Measurements from ENCODE around the gene ACY1. TPM values are rescaled to one million over a fixed set of nuclear protein-coding genes. Genes with fewer than 3 reads are reported as not detected.

ACY1 gene
- total RNA-seq, 1 experiment from 2014 or later, result 50.3 TPM

GRCh38 chr3:52014613-52015012 lies 31.3 kb downstream of the ACY1 start:
- no peaks in the 10 kb centered on the region for H3K4me1 ChIP-seq (ENCODE audit: control insufficient read depth, insufficient read depth, low read length)
- no peaks in the 10 kb centered on the region for H3K9me3 ChIP-seq (ENCODE audit: control insufficient read depth, insufficient read depth, low read depth, low read length)
- no TSS peak for BruUV-seq (replicated peaks)
- intact Hi-C loops (cut with micrococcal nuclease; ENCODE audit: unreplicated experiment), result no loop called here
- POLR2A ChIA-PET, result no interaction called here
- CTCF ChIA-PET, result interaction anchor here (1.1 kb wide), 1 partner anchor 26 kb away, joined by 3 read pairs; no protein-coding TSS in a partner anchor
- H3K4me3 ChIP-seq (ENCODE audit: low read depth in 2 of 2, low read length in 2 of 2), result no peak overlapping the region
- ATAC-seq (no peak), DNase-seq (ENCODE audit: low read depth, low spot score) (no peak)
- TF ChIP-seq POLR2AphosphoS5 (IDR thresholded peaks at IDR 0.05; ENCODE audit: low read depth, low read length), result no peak
- TF ChIP-seq, protein P1, sequence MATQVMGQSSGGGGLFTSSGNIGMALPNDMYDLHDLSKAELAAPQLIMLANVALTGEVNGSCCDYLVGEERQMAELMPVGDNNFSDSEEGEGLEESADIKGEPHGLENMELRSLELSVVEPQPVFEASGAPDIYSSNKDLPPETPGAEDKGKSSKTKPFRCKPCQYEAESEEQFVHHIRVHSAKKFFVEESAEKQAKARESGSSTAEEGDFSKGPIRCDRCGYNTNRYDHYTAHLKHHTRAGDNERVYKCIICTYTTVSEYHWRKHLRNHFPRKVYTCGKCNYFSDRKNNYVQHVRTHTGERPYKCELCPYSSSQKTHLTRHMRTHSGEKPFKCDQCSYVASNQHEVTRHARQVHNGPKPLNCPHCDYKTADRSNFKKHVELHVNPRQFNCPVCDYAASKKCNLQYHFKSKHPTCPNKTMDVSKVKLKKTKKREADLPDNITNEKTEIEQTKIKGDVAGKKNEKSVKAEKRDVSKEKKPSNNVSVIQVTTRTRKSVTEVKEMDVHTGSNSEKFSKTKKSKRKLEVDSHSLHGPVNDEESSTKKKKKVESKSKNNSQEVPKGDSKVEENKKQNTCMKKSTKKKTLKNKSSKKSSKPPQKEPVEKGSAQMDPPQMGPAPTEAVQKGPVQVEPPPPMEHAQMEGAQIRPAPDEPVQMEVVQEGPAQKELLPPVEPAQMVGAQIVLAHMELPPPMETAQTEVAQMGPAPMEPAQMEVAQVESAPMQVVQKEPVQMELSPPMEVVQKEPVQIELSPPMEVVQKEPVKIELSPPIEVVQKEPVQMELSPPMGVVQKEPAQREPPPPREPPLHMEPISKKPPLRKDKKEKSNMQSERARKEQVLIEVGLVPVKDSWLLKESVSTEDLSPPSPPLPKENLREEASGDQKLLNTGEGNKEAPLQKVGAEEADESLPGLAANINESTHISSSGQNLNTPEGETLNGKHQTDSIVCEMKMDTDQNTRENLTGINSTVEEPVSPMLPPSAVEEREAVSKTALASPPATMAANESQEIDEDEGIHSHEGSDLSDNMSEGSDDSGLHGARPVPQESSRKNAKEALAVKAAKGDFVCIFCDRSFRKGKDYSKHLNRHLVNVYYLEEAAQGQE (IDR thresholded peaks at IDR 0.05; ENCODE audit: insufficient read depth in 1 of 2, low read depth in 2 of 2, low read length in 1 of 2), result no peak
- no peak for TF ChIP-seq TCF7L2 (IDR thresholded peaks at IDR 0.05; ENCODE audit: low read depth, low read length)
- TF ChIP-seq, protein P2, sequence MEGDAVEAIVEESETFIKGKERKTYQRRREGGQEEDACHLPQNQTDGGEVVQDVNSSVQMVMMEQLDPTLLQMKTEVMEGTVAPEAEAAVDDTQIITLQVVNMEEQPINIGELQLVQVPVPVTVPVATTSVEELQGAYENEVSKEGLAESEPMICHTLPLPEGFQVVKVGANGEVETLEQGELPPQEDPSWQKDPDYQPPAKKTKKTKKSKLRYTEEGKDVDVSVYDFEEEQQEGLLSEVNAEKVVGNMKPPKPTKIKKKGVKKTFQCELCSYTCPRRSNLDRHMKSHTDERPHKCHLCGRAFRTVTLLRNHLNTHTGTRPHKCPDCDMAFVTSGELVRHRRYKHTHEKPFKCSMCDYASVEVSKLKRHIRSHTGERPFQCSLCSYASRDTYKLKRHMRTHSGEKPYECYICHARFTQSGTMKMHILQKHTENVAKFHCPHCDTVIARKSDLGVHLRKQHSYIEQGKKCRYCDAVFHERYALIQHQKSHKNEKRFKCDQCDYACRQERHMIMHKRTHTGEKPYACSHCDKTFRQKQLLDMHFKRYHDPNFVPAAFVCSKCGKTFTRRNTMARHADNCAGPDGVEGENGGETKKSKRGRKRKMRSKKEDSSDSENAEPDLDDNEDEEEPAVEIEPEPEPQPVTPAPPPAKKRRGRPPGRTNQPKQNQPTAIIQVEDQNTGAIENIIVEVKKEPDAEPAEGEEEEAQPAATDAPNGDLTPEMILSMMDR (IDR thresholded peaks at IDR 0.05), result no peak
- TF ChIP-seq SIN3A (IDR thresholded peaks at IDR 0.05; ENCODE audit: borderline replicate concordance, insufficient read depth, low read depth, low read length), result no peak
- no peak overlapping the region for H3K27ac ChIP-seq (ENCODE audit: low read length)
- in situ Hi-C loops (cut with HindIII; ENCODE audit: low pct_unique_long_range_greater_than_20kb, low sequenced_read_pairs), result no loop called here
- no peaks in the 10 kb centered on the region for H3K27me3 ChIP-seq (ENCODE audit: control insufficient read depth, insufficient read depth, low read length)
- H3K36me3 ChIP-seq (ENCODE audit: control insufficient read depth, insufficient read depth, low read length), result no peaks in the 10 kb centered on the region

GRCh38 chr3:52015438-52016228 lies 32.3 kb downstream of the ACY1 start:
- POLR2A ChIA-PET, result interaction anchor here (0.6 kb wide), 1 partner anchor 102 kb away, joined by 4 read pairs; no protein-coding TSS in a partner anchor

More at GRCh38 chr3:52015438-52016228, 32.3 kb downstream of the ACY1 start:
- Histone ChIP-seq H3K27me3 (ENCODE audit: control insufficient read depth, insufficient read depth, low read length) (no peaks in the 10 kb centered on the region), H3K27ac (ENCODE audit: low read length) (no peak overlapping the region), H3K9me3 (ENCODE audit: control insufficient read depth, insufficient read depth, low read depth, low read length) (no peaks in the 10 kb centered on the region), H3K4me3 (ENCODE audit: low read depth in 2 of 2, low read length in 2 of 2) (no peak overlapping the region), H3K36me3 (ENCODE audit: control insufficient read depth, insufficient read depth, low read length) (no peaks in the 10 kb centered on the region), H3K4me1 (ENCODE audit: control insufficient read depth, insufficient read depth, low read length) (no peaks in the 10 kb centered on the region)
- no peak for DNase-seq (ENCODE audit: low read depth, low spot score)
- no TSS peak for BruUV-seq (replicated peaks)
- CTCF ChIA-PET, result no interaction called here
- intact Hi-C loops (cut with micrococcal nuclease; ENCODE audit: unreplicated experiment) (no loop called here), in situ Hi-C loops (cut with HindIII; ENCODE audit: low pct_unique_long_range_greater_than_20kb, low sequenced_read_pairs) (no loop called here)
- no peak for ATAC-seq
- TF ChIP-seq POLR2AphosphoS5 (IDR thresholded peaks at IDR 0.05; ENCODE audit: low read depth, low read length) (no peak), TCF7L2 (IDR thresholded peaks at IDR 0.05; ENCODE audit: low read depth, low read length) (no peak), SIN3A (IDR thresholded peaks at IDR 0.05; ENCODE audit: borderline replicate concordance, insufficient read depth, low read depth, low read length) (no peak)
- TF ChIP-seq, protein P1 (IDR thresholded peaks at IDR 0.05; ENCODE audit: insufficient read depth in 1 of 2, low read depth in 2 of 2, low read length in 1 of 2), result no peak
- TF ChIP-seq, protein P2 (IDR thresholded peaks at IDR 0.05), result no peak

Measured in Panc1 (cell line).